ENCODE measurements around the gene SNX5. TPM values are rescaled to one million over a fixed set of nuclear protein-coding genes. Genes with fewer than 3 reads are reported as not detected.

The SNX5 gene
- total RNA-seq, 1 experiment from 2014 or later = 159 TPM

- Histone ChIP-seq H3K4me1 (ENCODE audit: control insufficient read depth in 1 of 2, insufficient read depth in 2 of 2, low read length in 2 of 2) (no peaks in the 10 kb centered on the region), H4K20me1 (ENCODE audit: insufficient read depth) (no peaks in the 10 kb centered on the region), H3K4me2 (ENCODE audit: low read length) (no peak overlapping the region), H3K27ac (ENCODE audit: low read depth, low read length) (no peak overlapping the region), H3K36me3 (ENCODE audit: control insufficient read depth in 1 of 2, insufficient read depth in 2 of 2, low read length in 2 of 2) (no peaks in the 10 kb centered on the region), H3K27me3 (ENCODE audit: insufficient read depth, low read length) (no peaks in the 10 kb centered on the region), H3K4me3 (replicated peaks in 1 of 2; ENCODE audit: low read depth in 1 of 2, low read length in 2 of 2) (no peak overlapping the region), H3K9ac (ENCODE audit: low read length) (no peak overlapping the region), H2AFZ (ENCODE audit: low read depth, low read length, poor library complexity, severe bottlenecking) (no peak overlapping the region), H3K79me2 (ENCODE audit: insufficient read depth, low read length) (no peaks in the 10 kb centered on the region), H3K9me2 (ENCODE audit: insufficient read depth) (no peaks in the 10 kb centered on the region), H3K9me3 (ENCODE audit: control insufficient read depth in 1 of 2, insufficient read depth in 1 of 2, low read depth in 1 of 2, low read length in 2 of 2) (no peaks in the 10 kb centered on the region)
- ChIA-PET POLR2A (no interaction called here), CTCF (no interaction called here), RAD21 (ENCODE audit: low non-redundant PET in 1 of 2, low total read pairs in 2 of 2, uncharacterized antibody in 2 of 2, unreplicated experiment in 2 of 2) (no interaction called here)
- BruUV-seq (replicated peaks) = no TSS peak
- TF ChIP-seq JUND (IDR thresholded peaks at IDR 0.05) (no peak), SP1 (IDR thresholded peaks at IDR 0.05; ENCODE audit: low read depth) (no peak)
- ATAC-seq (no peak), DNase-seq (ENCODE audit: low read depth, low spot score) (no peak)
- intact Hi-C loops (cut with micrococcal nuclease) = no loop called here
Observed at GRCh38 chr20:17917832-17918618, 50.6 kb downstream of the SNX5 start.

- Histone ChIP-seq H3K4me1 (ENCODE audit: control insufficient read depth in 1 of 2, insufficient read depth in 2 of 2, low read length in 2 of 2) (no peaks in the 10 kb centered on the region), H3K9me2 (ENCODE audit: insufficient read depth) (no peaks in the 10 kb centered on the region), H3K36me3 (ENCODE audit: control insufficient read depth in 1 of 2, insufficient read depth in 2 of 2, low read length in 2 of 2) (no peaks in the 10 kb centered on the region), H2AFZ (ENCODE audit: low read depth, low read length, poor library complexity, severe bottlenecking) (no peak overlapping the region), H3K9me3 (ENCODE audit: control insufficient read depth in 1 of 2, insufficient read depth in 1 of 2, low read depth in 1 of 2, low read length in 2 of 2) (no peaks in the 10 kb centered on the region), H3K27me3 (ENCODE audit: insufficient read depth, low read length) (no peaks in the 10 kb centered on the region), H4K20me1 (ENCODE audit: insufficient read depth) (no peaks in the 10 kb centered on the region), H3K4me3 (replicated peaks in 1 of 2; ENCODE audit: low read depth in 1 of 2, low read length in 2 of 2) (no peak overlapping the region), H3K79me2 (ENCODE audit: insufficient read depth, low read length) (no peaks in the 10 kb centered on the region), H3K4me2 (ENCODE audit: low read length) (no peak overlapping the region), H3K9ac (ENCODE audit: low read length) (no peak overlapping the region), H3K27ac (ENCODE audit: low read depth, low read length) (no peak overlapping the region)
- no peak for DNase-seq (ENCODE audit: low read depth, low spot score)
- no TSS peak for BruUV-seq (replicated peaks)
- intact Hi-C loops (cut with micrococcal nuclease) = no loop called here
- RAD21 ChIA-PET (ENCODE audit: low non-redundant PET in 1 of 2, low total read pairs in 2 of 2, uncharacterized antibody in 2 of 2, unreplicated experiment in 2 of 2) = interaction anchor here in 1 of 2 experiments (0.7 kb wide), 1 partner anchor 330 kb away, joined by 4 read pairs; no protein-coding TSS in a partner anchor
- CTCF ChIA-PET = no interaction called here
- no peak for ATAC-seq
- POLR2A ChIA-PET = no interaction called here
- TF ChIP-seq POLR2AphosphoS5 (IDR thresholded peaks at IDR 0.05; ENCODE audit: low read depth, low read length) (no peak), EGR1 (IDR thresholded peaks at IDR 0.05; ENCODE audit: low read depth) (no peak), EZH2phosphoT487 (IDR thresholded peaks at IDR 0.05; ENCODE audit: borderline replicate concordance) (no peak)
Observed at GRCh38 chr20:17916433-17916891, 52.1 kb downstream of the SNX5 start.

Measured in HCT116 (cell line).